Stimulated activated naive B cell treated with anti-CD40 and anti-IgM and Interleukin-4, amounts not matched to agents 10 μg/mL and 1 μg/mL and 100 μg/mL, for 72 hours (primary cell): Measurements from ENCODE around the gene SERGEF.

Source experiments
- ATAC-seq, 2 donors: fragments of 150-1000 bp; cut with Tn5 transposase; replicated peaks; 2 replicates each; pipeline ENCODE4 v1.10.0; 2021; ENCODE audit warnings: moderate library complexity in 1 of 2
- DNase-seq: peaks from one replicate; pipeline ENCODE4 v3.0.0; 2021
- H3K27ac Mint-ChIP-seq: one replicate; pipeline ENCODE4 v1.8.0; 2022; ENCODE audit warnings: mild to moderate bottlenecking, mixed read lengths
- H3K27me3 Mint-ChIP-seq, 2 donors: one replicate each; pipeline ENCODE4 v1.8.0; 2022; ENCODE audit warnings: mixed read lengths in 2 of 2
- H3K36me3 Mint-ChIP-seq, 2 donors: one replicate each; pipeline ENCODE4 v1.8.0; 2022; ENCODE audit warnings: mixed read lengths in 2 of 2, mild to moderate bottlenecking in 1 of 2
- H3K4me1 Mint-ChIP-seq, 2 donors: one replicate each; pipeline ENCODE4 v1.8.0; 2022; ENCODE audit warnings: mixed read lengths in 2 of 2, mild to moderate bottlenecking in 1 of 2
- H3K4me3 Mint-ChIP-seq, 2 donors: one replicate each; pipeline ENCODE4 v1.8.0; 2022; ENCODE audit warnings: mild to moderate bottlenecking in 2 of 2, mixed read lengths in 2 of 2, moderate library complexity in 1 of 2
- H3K9me3 Mint-ChIP-seq, 2 donors: one replicate each; pipeline ENCODE4 v1.8.0; 2022; ENCODE audit warnings: mixed read lengths in 2 of 2, mild to moderate bottlenecking in 1 of 2

SERGEF gene

GRCh38 chr11:17786824-17787525 lies 225.9 kb downstream of the SERGEF start:
- H3K4me1 Mint-ChIP-seq, result no peaks in the 10 kb centered on the region
- DNase-seq (no peak), ATAC-seq (no peak)
- no peak overlapping the region for H3K4me3 Mint-ChIP-seq
- H3K27ac Mint-ChIP-seq, result no peak overlapping the region
- peaks cover 9 to 31% of the 10 kb centered on the region in 2 donors for H3K36me3 Mint-ChIP-seq
- H3K27me3 Mint-ChIP-seq, result no peaks in the 10 kb centered on the region
- H3K9me3 Mint-ChIP-seq, result no peaks in the 10 kb centered on the region

GRCh38 chr11:17783878-17784277 lies 229.0 kb downstream of the SERGEF start:
- H3K9me3 Mint-ChIP-seq, result no peaks in the 10 kb centered on the region
- no peaks in the 10 kb centered on the region for H3K27me3 Mint-ChIP-seq
- H3K4me1 Mint-ChIP-seq, result no peaks in the 10 kb centered on the region
- no peak for ATAC-seq
- peaks cover 9 to 24% of the 10 kb centered on the region in 2 donors for H3K36me3 Mint-ChIP-seq
- no peak overlapping the region for H3K4me3 Mint-ChIP-seq
- no peak for DNase-seq
- no peak overlapping the region for H3K27ac Mint-ChIP-seq

- DNase-seq, result no peak
- Mint-ChIP-seq H3K27ac (no peak overlapping the region), H3K27me3 (no peaks in the 10 kb centered on the region), H3K4me3 (no peak overlapping the region), H3K4me1 (no peaks in the 10 kb centered on the region), H3K36me3 (peaks cover 9 to 16% of the 10 kb centered on the region in 2 donors), H3K9me3 (no peaks in the 10 kb centered on the region)
- ATAC-seq, result no peak
Observed at GRCh38 chr11:17782603-17783337, 230.1 kb downstream of the SERGEF start.

GRCh38 chr11:17782145-17782544 lies 230.7 kb downstream of the SERGEF start:
- Mint-ChIP-seq H3K9me3 (no peaks in the 10 kb centered on the region), H3K36me3 (peaks cover 6 to 10% of the 10 kb centered on the region in 2 donors), H3K4me3 (no peak overlapping the region), H3K27me3 (no peaks in the 10 kb centered on the region), H3K4me1 (no peaks in the 10 kb centered on the region), H3K27ac (no peak overlapping the region)
- no peak for ATAC-seq
- DNase-seq, result no peak

GRCh38 chr11:17781626-17782025 lies 231.2 kb downstream of the SERGEF start:
- Mint-ChIP-seq H3K9me3 (no peaks in the 10 kb centered on the region), H3K4me3 (no peak overlapping the region), H3K36me3 (peaks cover 6 to 9% of the 10 kb centered on the region in 2 donors), H3K4me1 (peaks cover 0 to 1% of the 10 kb centered on the region in 2 donors), H3K27ac (no peak overlapping the region), H3K27me3 (no peaks in the 10 kb centered on the region)
- no peak for DNase-seq
- no peak for ATAC-seq

- no peak overlapping the region for H3K27ac Mint-ChIP-seq
- peaks cover 0 to 1% of the 10 kb centered on the region in 2 donors for H3K4me1 Mint-ChIP-seq
- ATAC-seq, result no peak
Observed at GRCh38 chr11:17781221-17781620, 231.6 kb downstream of the SERGEF start.

GRCh38 chr11:17780668-17781067 lies 232.2 kb downstream of the SERGEF start:
- H3K27me3 Mint-ChIP-seq, result no peaks in the 10 kb centered on the region
- no peaks in the 10 kb centered on the region for H3K9me3 Mint-ChIP-seq
- H3K4me1 Mint-ChIP-seq, result peaks cover 0 to 1% of the 10 kb centered on the region in 2 donors
- H3K36me3 Mint-ChIP-seq, result peaks cover 3% of the 10 kb centered on the region in 2 donors
- DNase-seq (no peak), ATAC-seq (no peak)
- no peak overlapping the region for H3K4me3 Mint-ChIP-seq
- no peak overlapping the region for H3K27ac Mint-ChIP-seq

More at GRCh38 chr11:17781221-17781620, 231.6 kb downstream of the SERGEF start:
- H3K4me3 Mint-ChIP-seq, result no peak overlapping the region
- H3K9me3 Mint-ChIP-seq, result no peaks in the 10 kb centered on the region
- no peaks in the 10 kb centered on the region for H3K27me3 Mint-ChIP-seq
- H3K36me3 Mint-ChIP-seq, result peaks cover 6 to 8% of the 10 kb centered on the region in 2 donors
- no peak for DNase-seq

- ATAC-seq, result no peak
- H3K9me3 Mint-ChIP-seq, result no peaks in the 10 kb centered on the region
- no peak for DNase-seq
- H3K36me3 Mint-ChIP-seq, result no peaks in the 10 kb centered on the region
- peaks cover 0 to 1% of the 10 kb centered on the region in 2 donors for H3K4me1 Mint-ChIP-seq
- no peaks in the 10 kb centered on the region for H3K27me3 Mint-ChIP-seq
- H3K27ac Mint-ChIP-seq, result no peak overlapping the region
- H3K4me3 Mint-ChIP-seq, result no peak overlapping the region
Observed at GRCh38 chr11:17779861-17780594, 232.8 kb downstream of the SERGEF start.

- Mint-ChIP-seq H3K27me3 (no peaks in the 10 kb centered on the region), H3K9me3 (no peaks in the 10 kb centered on the region), H3K36me3 (no peaks in the 10 kb centered on the region), H3K27ac (no peak overlapping the region), H3K4me3 (no peak overlapping the region), H3K4me1 (peaks cover 0 to 1% of the 10 kb centered on the region in 2 donors)
- ATAC-seq, result no peak
- no peak for DNase-seq
Observed at GRCh38 chr11:17778956-17779860, 233.6 kb downstream of the SERGEF start.

- no peaks in the 10 kb centered on the region for H3K36me3 Mint-ChIP-seq
- no peaks in the 10 kb centered on the region for H3K9me3 Mint-ChIP-seq
- no peak overlapping the region for H3K4me3 Mint-ChIP-seq
- no peak for DNase-seq
- no peak for ATAC-seq
- no peaks in the 10 kb centered on the region for H3K27me3 Mint-ChIP-seq
- peaks cover 0 to 1% of the 10 kb centered on the region in 2 donors for H3K4me1 Mint-ChIP-seq
- no peak overlapping the region for H3K27ac Mint-ChIP-seq
Observed at GRCh38 chr11:17778352-17778751, 234.5 kb downstream of the SERGEF start.

GRCh38 chr11:17777738-17778091 lies 235.1 kb downstream of the SERGEF start:
- Mint-ChIP-seq H3K27ac (no peak overlapping the region), H3K9me3 (no peaks in the 10 kb centered on the region)
- ATAC-seq, result no peak

GRCh38 chr11:17777086-17777737 lies 235.6 kb downstream of the SERGEF start:
- Mint-ChIP-seq H3K4me1 (peaks cover 0 to 1% of the 10 kb centered on the region in 2 donors), H3K27ac (no peak overlapping the region), H3K4me3 (no peak overlapping the region), H3K9me3 (no peaks in the 10 kb centered on the region), H3K36me3 (no peaks in the 10 kb centered on the region), H3K27me3 (no peaks in the 10 kb centered on the region)
- no peak for ATAC-seq
- DNase-seq, result no peak

More at GRCh38 chr11:17777738-17778091, 235.1 kb downstream of the SERGEF start:
- H3K4me1 Mint-ChIP-seq, result peaks cover 0 to 1% of the 10 kb centered on the region in 2 donors
- H3K36me3 Mint-ChIP-seq, result no peaks in the 10 kb centered on the region
- H3K27me3 Mint-ChIP-seq, result no peaks in the 10 kb centered on the region
- H3K4me3 Mint-ChIP-seq, result no peak overlapping the region
- DNase-seq, result no peak

- ATAC-seq, result no peak
- no peaks in the 10 kb centered on the region for H3K9me3 Mint-ChIP-seq
Observed at GRCh38 chr11:17776212-17776875, 236.5 kb downstream of the SERGEF start.

More at GRCh38 chr11:17776212-17776875, 236.5 kb downstream of the SERGEF start:
- Mint-ChIP-seq H3K4me3 (no peak overlapping the region), H3K27ac (no peak overlapping the region), H3K27me3 (no peaks in the 10 kb centered on the region), H3K36me3 (no peaks in the 10 kb centered on the region), H3K4me1 (peaks cover 0 to 1% of the 10 kb centered on the region in 2 donors)
- DNase-seq, result no peak
